ENCODE results near the gene GNAZ. TPM values are rescaled to one million over a fixed set of nuclear protein-coding genes. Genes with fewer than 3 reads are reported as not detected.

GNAZ gene
- total and polyA plus RNA-seq, 12 donors: 3.0 to 70.8 (median 9.4) TPM

DNA sequence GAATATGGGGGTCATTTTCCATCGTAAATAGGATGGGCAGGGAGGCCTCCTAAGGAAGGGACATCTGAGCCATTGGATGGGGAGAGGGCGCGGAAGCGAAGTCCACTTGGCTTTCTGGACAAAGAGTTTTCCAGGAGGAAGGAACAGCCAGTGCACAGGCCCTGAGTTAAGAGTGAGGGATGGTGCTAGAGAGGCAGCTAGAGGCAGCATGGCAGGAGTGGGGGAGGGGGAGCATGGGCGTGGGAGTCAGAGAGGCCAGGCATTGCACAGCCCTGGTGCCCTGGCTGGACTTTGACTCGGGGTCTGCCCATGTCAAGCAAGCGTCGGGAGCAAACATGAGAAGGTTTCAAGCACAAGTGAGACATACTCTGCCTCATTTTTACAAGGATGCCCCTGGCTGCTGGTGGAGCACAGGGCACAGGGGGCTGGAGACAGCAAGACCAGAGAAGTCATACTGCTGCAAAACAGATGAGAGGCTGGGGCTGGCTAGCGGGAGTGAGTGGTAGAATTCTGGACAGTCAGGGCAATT lies 9.0 kb downstream of the GNAZ start:
- intact Hi-C loops (cut with DNase I): loop anchor here in 1 of 2 donors (10.0 kb wide), 2 partner anchors 65 to 75 kb away; no protein-coding TSS in a partner anchor
- WGBS, 4 donors: 90 to 96% (median 96%) methylated on average over 9 of the region's 9 CpGs

DNA sequence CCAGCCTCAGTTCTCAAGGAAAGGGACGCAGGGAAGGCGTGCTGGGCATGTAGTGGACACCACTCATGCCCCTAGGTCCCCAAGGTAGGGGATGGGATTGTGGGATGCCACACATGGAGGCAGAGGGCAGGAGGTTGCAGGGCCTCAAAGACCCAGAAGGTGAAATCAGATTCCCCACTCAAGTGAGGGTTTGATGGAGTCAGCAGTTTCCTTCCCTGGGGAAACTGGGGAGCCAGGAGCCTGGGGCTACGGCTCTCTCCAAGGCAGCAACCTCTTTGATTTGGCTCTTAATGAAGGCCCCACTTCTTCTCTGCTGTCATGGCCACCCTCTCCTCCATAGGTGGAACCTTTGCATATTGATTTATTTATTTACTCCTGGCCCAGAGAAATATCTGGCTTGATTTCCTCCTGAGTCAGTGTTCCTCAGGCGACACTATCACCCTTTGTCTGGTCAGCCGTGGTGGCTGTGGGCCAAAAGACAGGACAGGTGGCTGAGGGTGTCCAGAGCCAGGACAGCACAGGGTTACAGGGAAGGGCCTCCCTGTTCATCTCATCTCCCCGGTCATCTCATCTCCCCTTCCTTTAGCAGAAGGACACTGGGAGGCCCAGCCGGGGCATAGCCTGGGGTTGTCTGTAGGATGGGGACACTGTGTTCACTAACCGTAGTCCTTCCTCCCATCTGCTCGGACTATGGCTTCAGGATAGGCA lies 9.6 kb downstream of the GNAZ start:
- no peaks in the 10 kb centered on the region for H3K36me3 ChIP-seq (replicated peaks in 1 of 2)
- no peaks in the 10 kb centered on the region for H3K27me3 ChIP-seq
- peaks cover 8 to 32% of the 10 kb centered on the region in 2 donors for H3K4me1 ChIP-seq (replicated peaks in 1 of 2)
- no peak overlapping the region for H3K4me3 ChIP-seq
- peak overlapping the region in 1 of 5 donors; percentile 67 for H3K27ac ChIP-seq
- DNase-seq: peak in 2 of 7 donors; percentile 24 to 84
- 83 to 90% (median 86%) methylated on average over 8 to 9 of the region's 9 CpGs for WGBS, 4 donors
- no peak for TF ChIP-seq POLR2A (IDR thresholded peaks at IDR 0.05)
- TF ChIP-seq, protein P1, sequence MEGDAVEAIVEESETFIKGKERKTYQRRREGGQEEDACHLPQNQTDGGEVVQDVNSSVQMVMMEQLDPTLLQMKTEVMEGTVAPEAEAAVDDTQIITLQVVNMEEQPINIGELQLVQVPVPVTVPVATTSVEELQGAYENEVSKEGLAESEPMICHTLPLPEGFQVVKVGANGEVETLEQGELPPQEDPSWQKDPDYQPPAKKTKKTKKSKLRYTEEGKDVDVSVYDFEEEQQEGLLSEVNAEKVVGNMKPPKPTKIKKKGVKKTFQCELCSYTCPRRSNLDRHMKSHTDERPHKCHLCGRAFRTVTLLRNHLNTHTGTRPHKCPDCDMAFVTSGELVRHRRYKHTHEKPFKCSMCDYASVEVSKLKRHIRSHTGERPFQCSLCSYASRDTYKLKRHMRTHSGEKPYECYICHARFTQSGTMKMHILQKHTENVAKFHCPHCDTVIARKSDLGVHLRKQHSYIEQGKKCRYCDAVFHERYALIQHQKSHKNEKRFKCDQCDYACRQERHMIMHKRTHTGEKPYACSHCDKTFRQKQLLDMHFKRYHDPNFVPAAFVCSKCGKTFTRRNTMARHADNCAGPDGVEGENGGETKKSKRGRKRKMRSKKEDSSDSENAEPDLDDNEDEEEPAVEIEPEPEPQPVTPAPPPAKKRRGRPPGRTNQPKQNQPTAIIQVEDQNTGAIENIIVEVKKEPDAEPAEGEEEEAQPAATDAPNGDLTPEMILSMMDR (IDR thresholded peaks at IDR 0.05): no peak
- no peaks in the 10 kb centered on the region for H3K9me3 ChIP-seq (replicated peaks in 1 of 3)
- intact Hi-C loops (cut with DNase I): loop anchor here in 1 of 2 donors (10.0 kb wide), 2 partner anchors 65 to 75 kb away; no protein-coding TSS in a partner anchor

More for the DNA sequence above, 9.0 kb downstream of the GNAZ start:
- Histone ChIP-seq H3K9me3 (replicated peaks in 1 of 3) (no peaks in the 10 kb centered on the region), H3K4me3 (no peak overlapping the region), H3K36me3 (replicated peaks in 1 of 2) (no peaks in the 10 kb centered on the region), H3K4me1 (replicated peaks in 1 of 2) (peaks cover 8 to 32% of the 10 kb centered on the region in 2 donors), H3K27me3 (no peaks in the 10 kb centered on the region), H3K27ac (peak overlapping the region in 1 of 5 donors; percentile 67)
- DNase-seq: no peak
- TF ChIP-seq, protein P1 (IDR thresholded peaks at IDR 0.05): no peak
- TF ChIP-seq POLR2A (IDR thresholded peaks at IDR 0.05): no peak

DNA sequence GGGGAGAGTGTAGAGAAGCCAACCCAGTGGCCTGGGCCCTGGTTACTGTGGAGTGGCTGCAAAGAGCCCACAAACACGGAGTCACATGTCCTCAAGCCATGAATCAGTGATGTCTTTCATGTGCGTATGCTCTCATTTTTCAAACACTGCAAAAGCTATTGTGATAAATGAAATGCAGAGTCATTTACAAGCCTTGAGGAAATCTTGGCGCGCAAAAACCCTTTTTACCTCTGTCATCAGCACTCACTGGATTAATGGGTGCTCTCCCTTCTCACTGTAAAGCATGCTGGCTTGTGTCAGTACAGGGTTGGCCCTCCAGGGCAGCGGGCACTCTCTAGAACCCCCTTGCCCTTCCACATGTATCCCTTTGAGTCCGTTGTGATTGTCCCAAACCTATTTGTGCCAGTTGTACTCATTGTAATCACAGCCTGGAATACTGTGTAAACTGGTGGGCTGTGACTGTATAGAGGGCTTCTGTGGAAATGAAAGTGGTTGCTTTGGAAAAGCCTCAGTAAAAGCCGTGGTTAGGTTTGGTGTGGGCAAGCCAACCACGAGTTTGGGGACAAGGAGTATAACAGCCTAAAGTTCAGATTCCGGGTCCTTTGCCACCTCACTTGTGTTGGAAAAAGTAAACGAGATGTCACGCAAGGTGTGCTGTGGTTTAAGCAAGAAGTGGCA lies 10.4 kb downstream of the GNAZ start:
- H3K36me3 ChIP-seq (replicated peaks in 1 of 2): no peaks in the 10 kb centered on the region
- peak overlapping the region in 1 of 5 donors; percentile 67 for H3K27ac ChIP-seq
- no peak overlapping the region for H3K4me3 ChIP-seq
- H3K27me3 ChIP-seq: no peaks in the 10 kb centered on the region
- H3K9me3 ChIP-seq (replicated peaks in 1 of 3): no peaks in the 10 kb centered on the region
- WGBS, 4 donors: 80 to 85% (median 81%) methylated on average over 11 of the region's 11 CpGs
- DNase-seq: peak in 2 of 7 donors; percentile 29 to 62
- TF ChIP-seq POLR2A (IDR thresholded peaks at IDR 0.05): no peak
- TF ChIP-seq, protein P1 (IDR thresholded peaks at IDR 0.05): no peak
- peaks cover 5 to 25% of the 10 kb centered on the region in 2 donors for H3K4me1 ChIP-seq (replicated peaks in 1 of 2)
- intact Hi-C loops (cut with DNase I): no loop called here
